Measurements from ENCODE around the gene CLEC16A. TPM values are rescaled to one million over a fixed set of nuclear protein-coding genes. Genes with fewer than 3 reads are reported as not detected.

The CLEC16A gene
- total RNA-seq, 2 donors from 2014 or later = 31.1 to 32.0 TPM

- H3K9me3 ChIP-seq (ENCODE audit: control insufficient read depth, low read length, poor library complexity, severe bottlenecking) = no peaks in the 10 kb centered on the region
- Mint-ChIP-seq H3K4me1 (peaks cover 17% of the 10 kb centered on the region), H3K4me3 (no peak overlapping the region), H3K36me3 (ENCODE audit: low read depth) (no peaks in the 10 kb centered on the region), H3K27me3 (peaks cover 10% of the 10 kb centered on the region), H3K27ac (no peak overlapping the region)
- ATAC-seq (no peak), DNase-seq (no peak)
Measured at GRCh38 chr16:11200592-11200991, 256.2 kb downstream of the CLEC16A start.

DNA sequence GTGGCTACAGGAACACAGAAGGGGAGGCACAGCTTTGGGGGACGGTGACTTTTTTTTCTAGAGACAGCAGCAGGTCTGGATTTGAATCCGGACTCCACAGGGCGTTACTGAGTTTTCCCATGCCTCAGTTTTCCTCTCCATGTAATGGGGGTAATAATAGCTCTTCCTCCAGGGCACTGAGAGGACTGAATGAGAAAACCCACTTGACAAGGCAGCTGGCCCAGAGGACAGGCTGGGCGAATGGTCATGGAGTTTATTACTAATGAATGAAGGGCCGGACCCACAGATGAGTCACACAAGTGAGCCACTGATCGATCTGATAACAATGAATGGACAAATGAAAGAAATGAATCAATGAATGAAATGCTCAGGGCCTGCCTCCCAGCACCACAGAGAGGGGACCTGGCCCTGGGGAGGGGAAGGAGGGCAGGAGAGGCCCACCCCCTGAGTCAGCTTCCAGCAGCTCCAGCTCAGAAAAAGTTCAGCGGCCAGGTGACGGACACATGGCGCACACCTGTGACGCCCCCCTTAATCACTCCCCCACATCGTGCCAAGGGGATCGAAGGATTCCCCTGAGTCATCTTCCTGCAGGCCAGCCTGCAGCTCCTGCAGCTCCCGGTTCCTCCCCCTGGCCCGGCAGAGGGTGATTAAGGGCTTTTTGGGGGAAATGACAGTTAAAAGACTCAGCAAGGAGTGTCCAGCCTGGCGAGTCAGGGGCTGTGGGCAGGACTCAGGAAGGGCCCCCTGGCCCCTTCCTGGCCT is 257.3 kb downstream of the CLEC16A start:
- no peak for DNase-seq
- H3K9me3 ChIP-seq (ENCODE audit: control insufficient read depth, low read length, poor library complexity, severe bottlenecking) = no peaks in the 10 kb centered on the region
- peaks cover 21% of the 10 kb centered on the region for H3K4me1 Mint-ChIP-seq
- peaks cover 10% of the 10 kb centered on the region for H3K27me3 Mint-ChIP-seq
- ATAC-seq = no peak
- H3K4me3 Mint-ChIP-seq = no peak overlapping the region
- no peak overlapping the region for H3K27ac Mint-ChIP-seq
- H3K36me3 Mint-ChIP-seq (ENCODE audit: low read depth) = no peaks in the 10 kb centered on the region

DNA sequence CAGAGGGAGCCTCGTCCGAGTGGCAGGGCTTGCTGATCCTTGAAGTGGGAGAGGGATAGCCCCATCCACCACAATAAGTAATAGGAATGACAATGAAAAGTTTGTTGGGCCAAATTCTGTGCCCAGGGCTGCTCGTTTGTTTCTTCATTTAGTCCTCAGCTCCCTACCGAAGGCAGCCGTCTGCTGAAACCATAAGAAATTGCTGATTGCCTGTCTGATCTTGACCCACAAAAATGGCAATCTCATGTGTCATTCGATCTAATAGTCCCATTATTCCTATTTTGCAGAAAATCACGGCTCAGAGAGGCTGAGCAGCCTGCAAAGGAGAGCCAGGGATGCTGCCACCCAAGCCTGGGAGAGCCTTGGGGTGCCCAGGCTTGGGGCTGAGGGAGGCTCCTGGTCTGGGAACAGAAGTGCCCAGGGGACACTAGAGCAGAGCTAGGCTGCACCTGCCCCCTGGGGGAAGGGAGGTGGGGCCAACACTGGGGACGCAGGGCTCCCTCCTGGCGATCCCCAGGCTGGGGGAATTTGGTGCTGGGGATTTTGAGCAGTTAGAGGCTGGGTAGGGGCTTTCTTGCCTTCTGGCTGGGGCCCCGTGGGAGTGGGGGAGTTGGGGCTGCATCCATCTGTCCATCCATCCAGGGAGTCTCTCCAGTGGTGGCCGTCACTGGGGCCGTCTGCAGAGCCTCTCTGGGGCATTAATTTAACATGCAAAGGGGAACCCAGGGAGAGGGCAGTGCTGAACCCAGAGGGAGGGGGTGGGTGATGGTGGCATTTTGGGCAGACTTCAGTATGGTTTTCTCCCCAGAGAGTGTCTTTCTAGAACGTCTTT is 258.1 kb downstream of the CLEC16A start:
- Mint-ChIP-seq H3K4me1 (peaks cover 27% of the 10 kb centered on the region), H3K4me3 (no peak overlapping the region), H3K27ac (no peak overlapping the region), H3K27me3 (peaks cover 10% of the 10 kb centered on the region), H3K36me3 (ENCODE audit: low read depth) (no peaks in the 10 kb centered on the region)
- DNase-seq (no peak), ATAC-seq (no peak)
- H3K9me3 ChIP-seq (ENCODE audit: control insufficient read depth, low read length, poor library complexity, severe bottlenecking) = no peaks in the 10 kb centered on the region

- no peaks in the 10 kb centered on the region for H3K36me3 Mint-ChIP-seq (ENCODE audit: low read depth)
- H3K27ac Mint-ChIP-seq = no peak overlapping the region
- DNase-seq (no peak), ATAC-seq (no peak)
- no peaks in the 10 kb centered on the region for H3K9me3 ChIP-seq (ENCODE audit: control insufficient read depth, low read length, poor library complexity, severe bottlenecking)
- H3K27me3 Mint-ChIP-seq = peaks cover 10% of the 10 kb centered on the region
- H3K4me1 Mint-ChIP-seq = peaks cover 27% of the 10 kb centered on the region
- no peak overlapping the region for H3K4me3 Mint-ChIP-seq
Measured at GRCh38 chr16:11203111-11203623, 258.8 kb downstream of the CLEC16A start.

- DNase-seq (no peak), ATAC-seq (no peak)
- Mint-ChIP-seq H3K36me3 (ENCODE audit: low read depth) (no peaks in the 10 kb centered on the region), H3K27me3 (peaks cover 10% of the 10 kb centered on the region), H3K4me1 (peaks cover 22% of the 10 kb centered on the region), H3K27ac (no peak overlapping the region), H3K4me3 (no peak overlapping the region)
- no peaks in the 10 kb centered on the region for H3K9me3 ChIP-seq (ENCODE audit: control insufficient read depth, low read length, poor library complexity, severe bottlenecking)
Measured at GRCh38 chr16:11204513-11205047, 260.2 kb downstream of the CLEC16A start.

DNA sequence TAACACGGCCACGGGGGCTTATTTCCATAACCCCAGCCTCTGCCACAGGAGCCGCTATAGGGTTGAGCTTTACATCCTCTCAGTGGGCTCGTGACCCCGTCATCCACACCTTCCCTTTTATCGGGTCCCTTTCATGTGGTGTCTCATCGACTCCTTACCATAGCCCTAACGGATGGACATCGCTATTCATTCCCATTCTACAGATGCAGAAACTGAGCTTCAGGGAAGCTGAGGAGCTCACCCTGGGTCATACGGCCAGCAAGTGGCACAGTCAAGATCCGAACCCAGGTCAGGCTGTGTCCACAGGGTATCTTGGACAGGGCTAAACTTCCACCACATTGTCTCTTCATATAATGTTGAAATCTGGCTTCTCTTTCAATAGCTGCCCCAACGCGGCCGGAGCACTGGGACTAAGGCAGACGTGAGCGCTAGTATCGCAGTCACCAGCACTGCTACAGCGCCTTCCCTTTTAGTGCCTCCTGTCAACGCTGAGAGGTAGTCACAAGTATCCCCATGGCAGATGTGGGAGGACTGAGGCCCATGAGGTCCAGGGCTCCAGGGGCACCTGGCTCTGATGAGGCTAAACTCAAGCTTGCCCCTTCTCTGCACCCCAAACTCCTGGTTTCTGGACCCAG is 260.8 kb downstream of the CLEC16A start:
- Mint-ChIP-seq H3K4me1 (peaks cover 22% of the 10 kb centered on the region), H3K27ac (no peak overlapping the region), H3K4me3 (no peak overlapping the region), H3K36me3 (ENCODE audit: low read depth) (no peaks in the 10 kb centered on the region), H3K27me3 (peaks cover 10% of the 10 kb centered on the region)
- H3K9me3 ChIP-seq (ENCODE audit: control insufficient read depth, low read length, poor library complexity, severe bottlenecking) = no peaks in the 10 kb centered on the region
- DNase-seq = no peak
- ATAC-seq = no peak

GRCh38 chr16:11205754-11206581 is 261.6 kb downstream of the CLEC16A start:
- no peak overlapping the region for H3K4me3 Mint-ChIP-seq
- DNase-seq (no peak), ATAC-seq (peak; percentile 23)
- peak overlapping the region; percentile 93 for H3K27ac Mint-ChIP-seq
- no peaks in the 10 kb centered on the region for H3K36me3 Mint-ChIP-seq (ENCODE audit: low read depth)
- H3K9me3 ChIP-seq (ENCODE audit: control insufficient read depth, low read length, poor library complexity, severe bottlenecking) = no peaks in the 10 kb centered on the region
- H3K4me1 Mint-ChIP-seq = peaks cover 22% of the 10 kb centered on the region
- peaks cover 10% of the 10 kb centered on the region for H3K27me3 Mint-ChIP-seq

GRCh38 chr16:11207646-11208045 is 263.3 kb downstream of the CLEC16A start:
- peak overlapping the region; percentile 93 for H3K27ac Mint-ChIP-seq
- no peaks in the 10 kb centered on the region for H3K9me3 ChIP-seq (ENCODE audit: control insufficient read depth, low read length, poor library complexity, severe bottlenecking)
- DNase-seq (no peak), ATAC-seq (no peak)
- no peak overlapping the region for H3K4me3 Mint-ChIP-seq
- H3K4me1 Mint-ChIP-seq = peaks cover 22% of the 10 kb centered on the region
- no peaks in the 10 kb centered on the region for H3K27me3 Mint-ChIP-seq
- no peaks in the 10 kb centered on the region for H3K36me3 Mint-ChIP-seq (ENCODE audit: low read depth)

- no peak overlapping the region for H3K4me3 Mint-ChIP-seq
- no peaks in the 10 kb centered on the region for H3K9me3 ChIP-seq (ENCODE audit: control insufficient read depth, low read length, poor library complexity, severe bottlenecking)
- no peaks in the 10 kb centered on the region for H3K36me3 Mint-ChIP-seq (ENCODE audit: low read depth)
Measured at GRCh38 chr16:11208916-11209665, 264.7 kb downstream of the CLEC16A start.

GRCh38 chr16:11210260-11210659 is 265.9 kb downstream of the CLEC16A start:
- ATAC-seq (no peak), DNase-seq (no peak)
- H3K4me3 Mint-ChIP-seq = no peak overlapping the region
- H3K9me3 ChIP-seq (ENCODE audit: control insufficient read depth, low read length, poor library complexity, severe bottlenecking) = no peaks in the 10 kb centered on the region
- no peaks in the 10 kb centered on the region for H3K36me3 Mint-ChIP-seq (ENCODE audit: low read depth)
- H3K27ac Mint-ChIP-seq = no peak overlapping the region
- peaks cover 19% of the 10 kb centered on the region for H3K4me1 Mint-ChIP-seq
- H3K27me3 Mint-ChIP-seq = no peaks in the 10 kb centered on the region

More at GRCh38 chr16:11208916-11209665, 264.7 kb downstream of the CLEC16A start:
- DNase-seq = no peak
- Mint-ChIP-seq H3K4me1 (peaks cover 21% of the 10 kb centered on the region), H3K27me3 (no peaks in the 10 kb centered on the region), H3K27ac (no peak overlapping the region)
- no peak for ATAC-seq

- Mint-ChIP-seq H3K4me3 (no peak overlapping the region), H3K36me3 (ENCODE audit: low read depth) (no peaks in the 10 kb centered on the region)
- no peak for ATAC-seq
Measured at GRCh38 chr16:11211061-11211976, 267.0 kb downstream of the CLEC16A start.

More at GRCh38 chr16:11211061-11211976, 267.0 kb downstream of the CLEC16A start:
- peaks cover 15% of the 10 kb centered on the region for H3K4me1 Mint-ChIP-seq
- no peaks in the 10 kb centered on the region for H3K27me3 Mint-ChIP-seq
- H3K27ac Mint-ChIP-seq = no peak overlapping the region
- DNase-seq = no peak
- H3K9me3 ChIP-seq (ENCODE audit: control insufficient read depth, low read length, poor library complexity, severe bottlenecking) = no peaks in the 10 kb centered on the region

Measured in T-helper 17 cell (primary cell).